Measurements from ENCODE around the gene ALDH2.

DNA sequence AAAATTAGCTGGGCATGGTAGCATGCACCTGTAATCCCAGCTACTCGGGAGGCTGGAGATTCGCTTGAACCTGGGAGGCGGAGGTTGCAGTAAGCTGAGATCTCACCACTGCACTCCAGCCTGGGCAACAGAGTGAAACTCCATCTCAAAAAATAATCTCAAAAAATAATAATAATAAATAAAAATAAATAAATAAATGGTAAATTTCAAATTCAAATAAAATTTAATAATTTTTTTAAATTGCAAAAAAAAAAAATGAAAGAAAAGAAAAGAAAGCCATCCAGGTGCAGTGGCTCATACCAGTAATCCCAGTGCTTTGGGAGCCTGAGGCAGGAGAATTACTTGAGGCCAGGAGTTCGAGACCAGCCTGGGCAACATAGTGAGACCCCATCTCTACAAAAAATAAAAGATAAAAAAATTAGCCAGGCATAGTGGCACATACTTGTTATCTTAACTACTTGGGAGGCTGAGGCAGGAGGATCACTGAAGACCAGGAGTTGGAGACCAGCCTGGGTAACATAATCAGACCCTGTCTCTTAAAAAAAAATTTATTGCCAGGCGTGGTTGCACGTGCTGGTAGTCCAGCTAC is 36.4 kb downstream of the ALDH2 start:
- TF ChIP-seq, protein P1, sequence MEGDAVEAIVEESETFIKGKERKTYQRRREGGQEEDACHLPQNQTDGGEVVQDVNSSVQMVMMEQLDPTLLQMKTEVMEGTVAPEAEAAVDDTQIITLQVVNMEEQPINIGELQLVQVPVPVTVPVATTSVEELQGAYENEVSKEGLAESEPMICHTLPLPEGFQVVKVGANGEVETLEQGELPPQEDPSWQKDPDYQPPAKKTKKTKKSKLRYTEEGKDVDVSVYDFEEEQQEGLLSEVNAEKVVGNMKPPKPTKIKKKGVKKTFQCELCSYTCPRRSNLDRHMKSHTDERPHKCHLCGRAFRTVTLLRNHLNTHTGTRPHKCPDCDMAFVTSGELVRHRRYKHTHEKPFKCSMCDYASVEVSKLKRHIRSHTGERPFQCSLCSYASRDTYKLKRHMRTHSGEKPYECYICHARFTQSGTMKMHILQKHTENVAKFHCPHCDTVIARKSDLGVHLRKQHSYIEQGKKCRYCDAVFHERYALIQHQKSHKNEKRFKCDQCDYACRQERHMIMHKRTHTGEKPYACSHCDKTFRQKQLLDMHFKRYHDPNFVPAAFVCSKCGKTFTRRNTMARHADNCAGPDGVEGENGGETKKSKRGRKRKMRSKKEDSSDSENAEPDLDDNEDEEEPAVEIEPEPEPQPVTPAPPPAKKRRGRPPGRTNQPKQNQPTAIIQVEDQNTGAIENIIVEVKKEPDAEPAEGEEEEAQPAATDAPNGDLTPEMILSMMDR (conservative IDR thresholded peaks at IDR 0.05; ENCODE audit: low read length) = no peak
- TF ChIP-seq EZH2phosphoT487 (IDR thresholded peaks at IDR 0.05; ENCODE audit: borderline replicate concordance) = no peak

All from Loucy (cell line).